HepG2 (cell line): ENCODE results near the gene VEGFA. TPM values are rescaled to one million over a fixed set of nuclear protein-coding genes. Genes with fewer than 3 reads are reported as not detected.

ENCODE experiments used
- CBX1 ChIP-seq: IDR thresholded peaks from one replicate; pipeline ENCODE4 v1.6.1; 2016; ENCODE audit warnings: antibody characterized with exemption, low read depth
- ESRRA ChIP-seq: sonication (generic); formaldehyde crosslinking; IDR thresholded peaks from 2 replicates; pipeline ENCODE4 v1.5.1; 2020; ENCODE audit warnings: mild to moderate bottlenecking, low read depth, missing genetic modification reagents
- HNF4A ChIP-seq: sonication (generic); formaldehyde crosslinking; IDR thresholded peaks from 2 replicates; pipeline ENCODE4 v1.4.0; 2020; ENCODE audit warnings: missing genetic modification reagents
- IRF2 ChIP-seq: IDR thresholded peaks from 2 replicates; pipeline ENCODE4 v1.6.1; 2018; ENCODE audit warnings: missing genetic modification reagents, missing compliant biosample characterization
- MTA1 ChIP-seq: sonication (generic); formaldehyde crosslinking; IDR thresholded peaks from 2 replicates; pipeline ENCODE4 v1.4.0; 2020; ENCODE audit warnings: missing genetic modification reagents, mild to moderate bottlenecking, borderline replicate concordance
- PITX1 ChIP-seq: sonication (generic); formaldehyde crosslinking; IDR thresholded peaks from 2 replicates; pipeline ENCODE4 v1.5.1; 2020; ENCODE audit warnings: mild to moderate bottlenecking, missing genetic modification reagents
- POLR2A ChIP-seq, 2 experiments: IDR thresholded peaks; 2 replicates each; pipeline ENCODE4 v1.6.1; 2011; ENCODE audit warnings: low read depth in 2 of 2, low read length in 2 of 2, mild to moderate bottlenecking in 1 of 2, moderate library complexity in 1 of 2; ENCODE audit not compliant: insufficient read depth in 1 of 2
- PRDM10 ChIP-seq: sonication (generic); formaldehyde crosslinking; IDR thresholded peaks from 2 replicates; pipeline ENCODE4 v1.4.0; 2020; ENCODE audit warnings: low read depth, missing genetic modification reagents
- RELA ChIP-seq: sonication (generic); formaldehyde crosslinking; IDR thresholded peaks from 2 replicates; pipeline ENCODE4 v1.4.0; 2020; ENCODE audit warnings: missing genetic modification reagents
- SMARCE1 ChIP-seq: fragments of 450-650 bp; IDR thresholded peaks from 2 replicates; pipeline ENCODE4 v1.6.1; 2017; ENCODE audit warnings: borderline replicate concordance
- SNAPC5 ChIP-seq: sonication (generic); formaldehyde crosslinking; IDR thresholded peaks from 2 replicates; pipeline ENCODE4 v1.8.1; 2023; ENCODE audit warnings: mild to moderate bottlenecking, missing genetic modification reagents, borderline replicate concordance
- SRY ChIP-seq: sonication (generic); formaldehyde crosslinking; IDR thresholded peaks from 2 replicates; pipeline ENCODE4 v1.8.0; 2022; ENCODE audit warnings: mild to moderate bottlenecking, missing genetic modification reagents
- SUZ12 ChIP-seq: fragments of 150-350 bp; IDR thresholded peaks from 2 replicates; pipeline ENCODE4 v1.6.1; 2014; ENCODE audit warnings: low read depth, low read length
- TFAP4 ChIP-seq: sonication (generic); IDR thresholded peaks from 2 replicates; pipeline ENCODE4 v1.6.1; 2016; ENCODE audit warnings: low read depth, borderline replicate concordance
- ZBTB21 ChIP-seq: sonication (generic); formaldehyde crosslinking; IDR thresholded peaks from 2 replicates; pipeline ENCODE4 v1.4.0; 2020; ENCODE audit warnings: missing genetic modification reagents
- ZNF3 ChIP-seq: IDR thresholded peaks from 2 replicates; pipeline ENCODE4 v1.7.0; 2017; ENCODE audit warnings: inconsistent platforms
- ZNF329 ChIP-seq: sonication (generic); formaldehyde crosslinking; IDR thresholded peaks from 2 replicates; pipeline ENCODE4 v1.9.0; 2021; ENCODE audit warnings: low read depth, mild to moderate bottlenecking, missing genetic modification reagents
- ZNF367 ChIP-seq: sonication (generic); formaldehyde crosslinking; IDR thresholded peaks from 2 replicates; pipeline ENCODE4 v1.4.0; 2020; ENCODE audit warnings: missing genetic modification reagents, borderline replicate concordance
- ZNF44 ChIP-seq: sonication (generic); formaldehyde crosslinking; IDR thresholded peaks from 2 replicates; pipeline ENCODE4 v1.5.1; 2020; ENCODE audit warnings: mild to moderate bottlenecking, missing genetic modification reagents
- ZNF543 ChIP-seq: sonication (generic); formaldehyde crosslinking; IDR thresholded peaks from 2 replicates; pipeline ENCODE4 v1.4.0; 2020; ENCODE audit warnings: mild to moderate bottlenecking, missing genetic modification reagents
- ZNF564 ChIP-seq: sonication (generic); formaldehyde crosslinking; IDR thresholded peaks from 2 replicates; pipeline ENCODE4 v1.8.1; 2023; ENCODE audit warnings: mild to moderate bottlenecking, missing genetic modification reagents
- ZNF577 ChIP-seq: sonication (generic); formaldehyde crosslinking; IDR thresholded peaks from 2 replicates; pipeline ENCODE4 v1.4.0; 2020; ENCODE audit warnings: mild to moderate bottlenecking, low read depth, missing genetic modification reagents, borderline replicate concordance
- ZNF746 ChIP-seq: sonication (generic); formaldehyde crosslinking; IDR thresholded peaks from 2 replicates; pipeline ENCODE4 v1.8.0; 2022; ENCODE audit warnings: mild to moderate bottlenecking, missing genetic modification reagents
- ZSCAN12 ChIP-seq: sonication (generic); formaldehyde crosslinking; IDR thresholded peaks from 2 replicates; pipeline ENCODE4 v1.9.0; 2021; ENCODE audit warnings: mild to moderate bottlenecking, missing genetic modification reagents
- polyA plus RNA-seq, 8 experiments: library from polyadenylated mRNA; depleted of rRNA in 3 of 8; stranded (reverse) in 7 of 8; unstranded in 1 of 8; fragments of >200 nt; fragmentation: Illumina TruSeq in 4 of 8; extraction: Trizol in 4 of 8; gene quantifications; 2 replicates each; pipeline versions ENCODE4 v1.2.1 to v1.2.3, GENCODE V29; 2011 to 2016; ENCODE audit warnings: low read depth in 4 of 8, missing spikeins in 1 of 8, mixed read lengths in 1 of 8; ENCODE audit not compliant: insufficient read depth in 1 of 8
- total RNA-seq, 5 experiments: library from RNA; depleted of rRNA; stranded (reverse); fragments of >200 nt; fragmentation: Illumina TruSeq; extraction: Trizol; gene quantifications; 2 replicates each; pipeline ENCODE4 v1.2.3, GENCODE V29; 2016; ENCODE audit warnings: low read depth in 1 of 5
- TF ChIP-seq, protein P1 (sequence below): sonication (generic); formaldehyde crosslinking; IDR thresholded peaks from 2 replicates; pipeline ENCODE4 v1.5.0; 2020; ENCODE audit warnings: mild to moderate bottlenecking, low read depth, missing genetic modification reagents, borderline replicate concordance
- TF ChIP-seq, protein P2 (sequence below): sonication (generic); formaldehyde crosslinking; IDR thresholded peaks from 2 replicates; pipeline ENCODE4 v1.4.0; 2020; ENCODE audit warnings: missing genetic modification reagents, borderline replicate concordance

Gene VEGFA
- total and polyA plus RNA-seq, 2 of the 13 experiments (the other 11 are each of a cell fraction or from before 2014, with no cell fraction given) = 68.1 to 629 TPM

DNA sequence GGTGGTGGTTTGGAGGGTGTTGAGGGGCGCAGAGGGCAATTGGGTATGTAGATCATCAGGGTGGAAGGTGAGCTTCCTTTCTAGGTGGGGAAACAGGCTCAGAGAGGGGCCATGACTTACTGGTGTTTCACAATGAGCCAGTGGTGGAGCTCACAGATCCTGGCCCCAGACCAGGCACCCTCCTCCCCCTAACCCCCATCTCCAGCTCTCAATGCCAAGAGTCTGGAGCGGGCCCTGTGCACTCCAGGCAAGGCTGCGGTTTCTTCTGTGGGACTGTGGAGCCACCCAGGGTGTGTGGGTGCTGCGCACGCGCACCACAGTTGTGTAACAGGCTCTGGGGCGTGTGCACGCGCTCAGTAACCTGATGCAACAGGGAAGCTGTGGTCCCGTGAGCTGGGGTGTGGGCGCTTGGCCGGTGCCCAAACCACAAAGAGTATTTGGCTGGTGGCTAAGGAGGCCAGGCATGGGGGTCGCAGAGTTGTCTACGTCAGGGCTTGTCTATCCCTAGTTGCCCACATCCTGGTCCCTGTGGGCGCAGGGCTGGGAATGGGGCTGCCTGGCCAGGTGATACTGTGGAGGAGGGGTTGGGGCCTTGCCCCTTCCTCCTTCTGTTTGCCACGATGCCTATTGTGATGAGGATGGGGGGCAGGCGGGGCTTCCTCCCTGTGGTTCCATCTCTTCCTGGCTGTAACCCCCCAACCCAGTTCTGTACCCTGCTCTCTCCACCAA is 44.9 kb upstream of the VEGFA start (continued):
- no peak for TF ChIP-seq ZNF564 (CRISPR knock-in tag)
- TF ChIP-seq ZNF543 = no peak
- TF ChIP-seq, protein P1, sequence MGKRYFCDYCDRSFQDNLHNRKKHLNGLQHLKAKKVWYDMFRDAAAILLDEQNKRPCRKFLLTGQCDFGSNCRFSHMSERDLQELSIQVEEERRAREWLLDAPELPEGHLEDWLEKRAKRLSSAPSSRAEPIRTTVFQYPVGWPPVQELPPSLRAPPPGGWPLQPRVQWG (CRISPR knock-in tag) = no peak
- TF ChIP-seq ZBTB21 = no peak
- TF ChIP-seq PRDM10 (CRISPR knock-in tag) = 0 out of 2 replicates have a peak, but pooled peaks have one; percentile 37
- no peak for TF ChIP-seq ZNF3 (CRISPR knock-in tag)
- no peak for TF ChIP-seq SUZ12
- TF ChIP-seq ESRRA (CRISPR knock-in tag) = no peak; the same call in 1 of the 2 replicates
- peak in 1 of 2 experiments; percentile 53; a peak in 2 of 4 replicates for TF ChIP-seq POLR2A (IDR thresholded peaks at IDR 0.05; ENCODE audit: insufficient read depth in 1 of 2, low read depth in 2 of 2, low read length in 2 of 2)
- TF ChIP-seq SMARCE1 = no peak
- no peak for TF ChIP-seq ZNF367
- peak; percentile 65 for TF ChIP-seq HNF4A
- no peak for TF ChIP-seq ZNF329 (CRISPR knock-in tag)
- peak; percentile 92 for TF ChIP-seq IRF2 (CRISPR knock-in tag)
- TF ChIP-seq TFAP4 = peak; percentile 31; the same call in 1 of the 2 replicates
- no peak for TF ChIP-seq SNAPC5 (CRISPR knock-in tag)
- TF ChIP-seq ZNF577 (CRISPR knock-in tag) = no peak
- no peak for TF ChIP-seq SRY (CRISPR knock-in tag)
- peak; percentile 63; the same call in 1 of the 2 replicates for TF ChIP-seq PITX1 (CRISPR knock-in tag)
- no peak for TF ChIP-seq RELA
- TF ChIP-seq ZSCAN12 = no peak
- TF ChIP-seq, protein P2, sequence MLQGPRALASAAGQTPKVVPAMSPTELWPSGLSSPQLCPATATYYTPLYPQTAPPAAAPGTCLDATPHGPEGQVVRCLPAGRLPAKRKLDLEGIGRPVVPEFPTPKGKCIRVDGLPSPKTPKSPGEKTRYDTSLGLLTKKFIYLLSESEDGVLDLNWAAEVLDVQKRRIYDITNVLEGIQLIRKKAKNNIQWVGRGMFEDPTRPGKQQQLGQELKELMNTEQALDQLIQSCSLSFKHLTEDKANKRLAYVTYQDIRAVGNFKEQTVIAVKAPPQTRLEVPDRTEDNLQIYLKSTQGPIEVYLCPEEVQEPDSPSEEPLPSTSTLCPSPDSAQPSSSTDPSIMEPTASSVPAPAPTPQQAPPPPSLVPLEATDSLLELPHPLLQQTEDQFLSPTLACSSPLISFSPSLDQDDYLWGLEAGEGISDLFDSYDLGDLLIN (CRISPR knock-in tag) = no peak
- TF ChIP-seq CBX1 = no peak
- TF ChIP-seq ZNF746 (CRISPR knock-in tag) = no peak; the same call in 1 of the 2 replicates
- TF ChIP-seq ZNF44 (CRISPR knock-in tag) = 0 out of 2 replicates have a peak, but pooled peaks have one; percentile 31
- 0 out of 2 replicates have a peak, but pooled peaks have one; percentile 20 for TF ChIP-seq MTA1 (CRISPR knock-in tag)
